HG03354 (cell line): ENCODE measurements around the gene EHD1.

ENCODE experiments used
- ATAC-seq: cut with Tn5 transposase; IDR thresholded peaks from one replicate; pipeline ENCODE4 v1.9.1; 2021; ENCODE audit warnings: mild to moderate bottlenecking; ENCODE audit not compliant: unreplicated experiment, poor library complexity, severe bottlenecking

The EHD1 gene

DNA sequence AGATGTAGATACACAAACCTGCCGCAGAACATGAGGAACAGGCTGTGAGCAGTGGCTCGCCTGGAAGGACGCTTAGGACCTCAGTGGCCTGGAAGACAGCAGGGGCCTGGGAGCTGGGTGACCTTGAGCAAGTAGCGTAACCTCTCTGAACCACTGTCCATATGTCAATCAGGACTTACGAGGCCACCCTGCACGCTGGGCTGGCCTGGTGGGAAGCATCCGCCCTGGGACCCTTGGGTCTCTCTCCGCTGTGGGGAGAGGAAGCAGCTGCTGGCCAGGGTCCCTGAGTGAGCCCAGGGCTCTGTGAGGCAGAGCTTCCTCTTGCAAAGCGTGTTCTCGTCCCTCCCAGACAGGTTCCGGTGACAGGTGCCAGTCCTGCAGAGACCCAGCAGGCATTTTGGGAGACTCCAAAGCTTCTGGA lies 14.0 kb upstream of the EHD1 start:
- no peak for ATAC-seq

DNA sequence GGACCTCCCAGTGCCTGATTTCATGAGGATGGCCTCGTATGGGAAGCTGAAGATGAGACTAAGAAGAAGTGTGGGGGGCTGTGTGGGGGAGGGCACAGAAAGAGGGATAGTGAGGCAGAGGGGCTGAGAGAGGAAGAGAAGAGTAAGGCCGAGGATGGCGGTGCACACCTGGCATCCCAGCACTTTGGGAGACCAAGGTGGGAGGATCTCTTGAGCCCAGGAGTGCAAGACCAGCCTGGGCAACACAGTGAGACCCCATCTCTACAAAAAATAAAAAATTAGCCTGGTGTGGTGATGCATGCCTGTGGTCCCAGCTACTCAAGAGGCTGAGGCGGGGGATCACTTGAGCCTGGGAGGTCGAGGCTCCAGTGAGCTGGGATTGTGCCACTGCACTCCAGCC lies 13.5 kb upstream of the EHD1 start:
- ATAC-seq, result no peak

DNA sequence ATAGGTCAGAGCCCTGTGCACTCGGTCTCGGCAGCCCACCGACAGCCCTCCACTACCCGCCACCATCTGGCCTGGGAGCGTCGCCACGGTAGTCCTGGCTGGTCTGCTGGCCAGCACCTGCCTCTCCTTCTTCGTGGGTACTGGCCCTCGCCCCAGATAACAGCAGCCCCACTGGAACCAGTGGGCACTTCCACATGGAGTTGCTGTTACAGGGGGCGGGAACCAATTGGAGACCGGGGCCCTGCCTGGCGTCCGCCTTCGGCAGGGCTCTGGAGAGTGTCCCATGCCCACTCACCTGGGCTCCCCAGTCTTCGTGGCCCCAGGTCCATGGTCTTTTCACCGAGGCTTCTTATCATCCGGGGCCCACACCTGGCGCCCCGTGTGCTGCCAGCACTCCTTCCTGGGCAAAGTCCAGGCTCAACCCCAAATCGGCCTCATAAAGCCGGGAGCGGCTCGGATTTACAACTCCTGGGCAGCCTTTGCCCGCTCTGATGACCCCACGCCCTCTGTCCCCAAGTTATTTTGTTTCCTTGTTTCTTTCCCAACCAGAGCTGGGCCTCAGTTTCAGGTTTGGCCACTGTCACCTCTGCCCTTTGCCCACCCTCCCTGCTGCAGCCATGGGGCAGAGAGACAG lies 12.9 kb upstream of the EHD1 start:
- ATAC-seq, result no peak

DNA sequence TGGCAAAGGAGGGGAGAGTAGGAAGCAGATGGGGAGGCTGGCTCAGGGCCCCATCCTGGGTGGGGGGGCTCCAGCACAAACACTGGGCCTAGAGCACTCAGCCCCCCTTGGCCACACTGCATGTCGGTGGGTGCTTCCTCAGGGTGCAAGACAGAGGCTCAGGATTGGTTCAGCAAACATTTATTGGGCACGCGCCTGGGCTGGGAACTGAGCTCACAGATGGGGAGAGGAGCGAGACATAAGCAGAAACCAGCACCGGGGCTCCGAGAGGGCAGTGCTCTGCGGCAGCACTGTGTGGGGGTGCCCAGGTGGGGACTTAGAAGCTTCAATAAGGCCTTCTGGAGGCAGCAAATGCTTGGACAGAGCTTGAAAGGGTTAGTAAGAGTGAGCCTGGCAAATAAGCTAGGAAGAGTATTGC lies 12.1 kb upstream of the EHD1 start:
- ATAC-seq, result no peak

DNA sequence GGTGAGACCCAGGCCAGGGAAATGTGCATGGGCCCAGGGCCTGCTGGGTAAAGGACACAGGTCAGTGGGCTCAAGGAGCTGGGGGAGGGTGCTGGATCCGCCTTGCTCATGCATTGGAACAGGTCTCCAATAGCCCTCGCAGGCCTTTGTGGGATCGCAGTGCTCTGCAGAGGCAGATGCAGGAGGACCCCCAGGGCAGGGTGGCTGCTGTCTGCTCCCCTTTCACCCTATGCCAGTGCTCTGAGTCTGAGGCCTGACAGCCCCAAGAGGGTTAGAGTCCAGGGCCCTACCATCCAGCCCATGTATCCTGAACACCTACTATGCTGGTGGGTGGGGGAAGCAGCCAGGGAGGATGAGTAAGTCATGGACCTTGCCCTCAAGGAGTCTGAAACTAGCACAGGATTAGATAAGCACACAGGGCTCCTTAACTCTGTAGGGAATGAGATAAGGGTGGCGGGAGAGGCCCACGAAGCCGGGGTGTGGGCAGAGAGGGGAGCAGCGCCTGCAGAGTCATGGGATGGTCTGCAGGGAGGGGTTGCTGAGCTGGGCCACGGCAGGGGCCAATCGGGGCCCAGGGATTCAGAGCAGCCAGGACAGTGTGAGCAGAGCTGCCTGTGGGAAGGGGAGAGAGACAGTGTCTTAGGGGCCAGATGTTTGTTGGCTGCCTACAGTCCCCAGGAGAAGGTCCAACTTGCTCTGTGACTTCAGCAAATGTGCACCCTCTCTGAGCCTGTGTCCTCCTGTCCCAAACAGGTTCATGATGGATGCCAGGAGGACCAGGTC lies 10.5 kb upstream of the EHD1 start:
- no peak for ATAC-seq

DNA sequence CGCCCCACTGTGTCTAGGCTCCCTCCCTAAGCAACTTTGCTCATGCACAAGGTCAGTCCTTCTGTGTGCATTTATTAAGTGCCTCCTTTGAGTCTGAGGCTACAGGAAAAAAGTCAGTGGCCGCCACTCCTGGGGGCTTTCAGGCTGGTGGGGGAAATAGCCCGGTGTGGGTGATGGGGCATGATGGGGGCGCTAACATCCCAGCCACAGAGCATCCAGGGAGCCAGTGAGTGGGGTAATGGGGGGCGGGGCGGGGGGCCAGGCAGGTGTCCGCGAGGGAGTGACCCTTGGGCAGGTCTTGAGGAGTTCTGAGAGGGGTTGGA lies 9.9 kb upstream of the EHD1 start:
- ATAC-seq, result no peak

DNA sequence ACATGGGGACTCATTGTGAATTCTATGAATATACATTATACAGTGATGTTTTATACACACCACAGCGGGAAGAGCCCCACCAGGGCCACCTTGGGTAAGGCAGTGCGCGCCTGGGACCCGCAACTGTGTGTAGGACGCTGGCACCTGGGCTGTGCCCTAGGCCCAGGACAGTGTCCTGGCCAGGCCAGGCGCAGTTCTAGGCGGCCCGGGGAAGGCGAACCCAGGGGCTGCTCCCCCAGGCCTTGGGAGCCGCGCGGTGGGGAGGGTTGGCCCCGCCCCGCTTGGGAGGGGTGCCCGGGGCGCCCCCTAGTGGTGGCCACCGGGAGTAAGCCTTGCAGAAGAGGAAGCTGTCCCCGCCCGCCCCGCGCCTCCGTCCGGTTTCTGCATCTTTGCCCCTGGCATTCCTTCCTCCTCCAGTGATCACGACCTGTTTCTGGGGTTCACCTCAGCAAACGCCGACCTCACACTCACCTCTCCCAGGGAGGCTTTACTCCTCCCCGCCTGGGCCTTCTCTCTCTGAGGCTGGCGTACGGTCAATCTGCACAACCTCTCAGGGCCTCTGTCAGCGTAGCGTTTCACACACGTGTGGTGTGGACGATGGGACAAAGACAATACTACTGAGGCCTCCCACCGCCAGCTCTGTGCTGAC lies 9.5 kb upstream of the EHD1 start:
- peak; percentile 64 for ATAC-seq

DNA sequence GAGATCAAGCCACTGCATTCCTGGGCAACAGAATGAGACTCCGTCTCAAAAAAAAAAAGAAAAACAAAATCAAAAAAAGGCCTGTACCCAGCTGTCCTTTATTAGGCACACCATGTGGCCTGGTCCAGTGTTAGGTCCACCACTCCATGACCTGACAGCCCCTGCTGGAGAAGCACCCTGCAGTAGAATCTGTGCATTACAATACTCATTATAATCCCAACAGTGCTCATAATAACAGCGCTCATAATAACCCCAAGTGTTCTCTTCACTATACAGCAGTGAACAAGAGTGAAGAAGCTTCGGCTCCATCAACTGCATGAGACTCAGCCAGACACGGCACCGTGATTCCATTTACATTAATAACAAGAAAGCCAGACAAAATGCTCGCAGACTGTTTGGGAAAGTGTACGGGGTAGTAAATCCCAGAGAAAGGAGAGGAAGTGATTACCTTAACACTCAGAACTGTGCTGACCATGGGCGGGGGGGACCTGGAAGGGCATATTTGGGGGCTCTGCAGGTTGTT lies 8.9 kb upstream of the EHD1 start:
- no peak for ATAC-seq

DNA sequence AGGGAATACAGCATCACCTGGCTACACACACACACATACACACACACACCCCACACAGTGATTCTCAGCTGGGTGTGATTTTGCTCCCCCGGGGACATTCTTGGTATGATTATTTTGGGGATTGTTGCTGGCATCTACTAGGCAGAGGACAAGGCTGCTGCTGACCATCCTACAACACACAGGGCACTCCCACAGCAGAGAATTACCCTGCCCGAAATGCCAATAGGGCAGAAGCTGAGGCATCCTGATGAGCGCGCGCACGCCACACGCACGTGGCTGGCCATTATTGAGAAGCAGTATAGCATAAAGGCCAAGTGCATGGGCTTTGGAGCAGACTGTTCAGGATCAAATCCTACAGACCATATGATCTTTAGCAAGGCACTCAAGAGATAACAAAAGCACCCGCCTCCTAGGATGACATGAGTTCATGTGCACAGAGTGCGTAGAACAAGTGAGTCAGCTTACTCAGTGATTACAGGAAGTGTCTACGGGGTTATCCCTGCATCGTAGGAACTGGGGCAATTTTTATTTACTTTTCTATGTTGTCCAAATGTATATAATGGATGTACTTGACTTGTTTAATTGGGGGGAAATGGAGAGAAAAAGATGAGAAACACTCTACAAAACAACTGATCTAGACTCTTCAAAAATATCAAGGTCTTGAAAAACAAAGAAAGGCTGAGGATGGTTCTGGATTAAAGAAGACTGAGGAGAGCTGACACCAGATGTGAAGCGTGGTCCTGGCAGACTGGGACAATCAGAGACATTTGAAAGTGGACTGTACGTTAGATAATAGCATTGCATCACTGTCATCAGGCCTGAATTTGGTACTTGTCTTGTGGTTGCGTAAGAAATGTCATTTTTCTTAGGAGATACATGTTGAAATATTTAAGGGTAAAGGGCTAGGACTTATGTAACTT lies 7.2 kb upstream of the EHD1 start:
- ATAC-seq, result no peak

DNA sequence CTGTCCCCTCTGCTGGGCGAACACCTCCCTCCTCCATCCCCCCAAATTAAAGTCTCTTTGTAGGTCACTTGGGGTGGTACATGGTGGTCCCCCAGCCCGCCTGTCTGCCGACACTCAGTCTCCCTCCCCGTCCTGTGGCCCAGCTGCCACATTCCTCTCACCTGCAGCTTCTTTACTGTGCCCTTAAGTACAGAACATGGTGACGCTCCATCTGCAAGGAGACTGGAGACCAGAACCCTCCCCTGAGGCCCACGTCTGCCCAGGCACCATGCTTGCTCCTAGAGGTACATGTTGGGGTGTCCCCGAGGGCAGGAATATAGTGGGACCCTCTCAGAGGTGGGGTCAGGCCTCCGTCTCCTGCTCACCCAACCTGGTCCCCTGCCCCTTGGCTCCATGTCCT lies 5.6 kb upstream of the EHD1 start:
- ATAC-seq, result no peak

DNA sequence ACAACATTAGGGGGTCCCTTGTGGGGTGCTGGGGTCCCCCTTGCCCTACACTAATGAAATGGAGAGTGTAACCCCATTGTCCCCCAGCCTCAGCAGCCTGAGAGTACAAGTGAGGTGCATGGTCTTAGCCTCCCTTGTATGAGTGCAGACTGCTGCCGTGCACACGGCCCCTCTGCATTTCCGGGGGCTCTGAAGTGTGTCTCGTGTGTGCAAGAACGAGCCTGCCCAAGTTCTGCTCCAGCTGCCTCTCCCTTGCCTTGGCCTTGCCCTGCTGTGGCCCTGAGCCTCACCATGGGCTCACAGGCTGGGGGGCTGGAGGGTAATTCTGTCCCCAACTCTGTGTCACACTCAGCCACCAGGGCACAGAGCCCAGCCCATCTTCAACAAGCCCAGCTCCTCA lies 5.2 kb upstream of the EHD1 start:
- ATAC-seq, result no peak

DNA sequence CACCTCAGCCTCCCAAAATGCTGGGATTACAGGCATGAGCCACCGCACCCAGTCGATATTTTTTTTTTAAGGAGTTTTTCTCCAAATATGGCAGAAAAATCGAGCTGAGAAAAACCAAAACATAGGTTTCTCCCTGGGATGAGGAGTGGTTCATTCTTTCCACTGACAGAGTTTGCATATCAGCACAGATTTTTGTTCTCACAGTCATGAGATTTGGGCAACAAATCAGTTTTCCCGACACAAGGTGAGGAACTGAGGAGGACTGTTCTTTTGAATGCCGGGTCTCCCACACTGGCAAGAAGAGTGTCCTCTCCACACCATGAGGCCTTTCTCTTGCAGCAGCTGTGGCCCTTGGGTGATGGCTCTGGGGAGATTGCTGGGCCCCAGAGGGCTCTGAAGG lies 3.8 kb upstream of the EHD1 start:
- no peak for ATAC-seq

DNA sequence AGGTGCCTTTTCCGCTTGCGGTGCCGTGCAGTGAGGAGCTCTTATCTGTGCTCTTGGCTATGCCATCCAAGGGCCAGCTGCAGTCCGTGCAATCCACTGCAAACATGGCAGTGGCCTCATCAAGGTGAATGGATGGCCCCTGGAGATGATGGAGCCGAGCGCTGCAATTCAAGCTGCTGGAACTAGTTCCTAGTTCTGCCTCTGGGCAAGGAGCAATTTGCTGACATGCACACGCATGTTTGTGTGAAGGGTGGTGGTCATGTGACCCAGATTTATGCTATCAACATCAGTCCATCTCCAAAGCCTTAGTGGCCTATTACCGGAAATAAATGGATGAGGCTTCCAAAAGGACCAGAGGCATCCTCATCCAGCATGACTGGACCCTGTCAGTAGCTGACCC lies 3.1 kb upstream of the EHD1 start:
- ATAC-seq, result no peak

DNA sequence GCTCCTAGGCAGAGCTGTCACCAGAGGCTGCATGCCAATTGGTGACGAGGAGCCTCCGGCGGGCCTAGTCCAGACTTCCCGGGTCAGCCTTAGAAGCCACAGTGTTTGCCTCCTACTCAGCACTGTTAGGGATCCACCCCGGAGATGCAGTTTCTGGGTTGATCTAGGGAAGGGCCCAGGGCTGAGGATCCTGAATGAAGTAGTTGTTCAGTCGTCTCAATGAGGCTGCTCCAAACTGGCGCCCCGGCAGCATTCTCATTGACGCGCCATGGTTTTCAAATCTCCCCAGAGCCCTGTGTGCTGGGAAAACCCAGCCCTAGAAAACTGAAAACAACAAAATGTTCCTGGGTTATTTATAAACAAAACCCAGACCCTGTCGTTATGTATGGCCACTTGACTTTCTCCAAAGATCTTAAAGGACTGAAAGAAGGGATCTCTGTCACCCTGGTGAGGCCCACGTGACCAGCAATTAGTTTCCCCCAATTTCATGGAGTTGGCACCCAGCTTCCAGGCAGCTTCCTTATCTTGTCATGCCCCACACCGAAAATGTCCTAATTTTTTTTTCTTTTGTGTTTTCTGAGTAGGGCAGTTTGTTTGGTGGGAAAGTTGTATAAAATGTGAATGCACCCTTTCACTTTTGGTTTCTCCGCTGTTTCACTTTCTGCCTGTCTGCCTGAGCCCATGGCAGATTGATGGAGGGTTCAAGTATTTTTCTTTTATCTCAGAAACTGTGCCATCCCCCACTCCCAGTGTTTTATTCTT lies 2.0 kb upstream of the EHD1 start:
- ATAC-seq, result no peak

DNA sequence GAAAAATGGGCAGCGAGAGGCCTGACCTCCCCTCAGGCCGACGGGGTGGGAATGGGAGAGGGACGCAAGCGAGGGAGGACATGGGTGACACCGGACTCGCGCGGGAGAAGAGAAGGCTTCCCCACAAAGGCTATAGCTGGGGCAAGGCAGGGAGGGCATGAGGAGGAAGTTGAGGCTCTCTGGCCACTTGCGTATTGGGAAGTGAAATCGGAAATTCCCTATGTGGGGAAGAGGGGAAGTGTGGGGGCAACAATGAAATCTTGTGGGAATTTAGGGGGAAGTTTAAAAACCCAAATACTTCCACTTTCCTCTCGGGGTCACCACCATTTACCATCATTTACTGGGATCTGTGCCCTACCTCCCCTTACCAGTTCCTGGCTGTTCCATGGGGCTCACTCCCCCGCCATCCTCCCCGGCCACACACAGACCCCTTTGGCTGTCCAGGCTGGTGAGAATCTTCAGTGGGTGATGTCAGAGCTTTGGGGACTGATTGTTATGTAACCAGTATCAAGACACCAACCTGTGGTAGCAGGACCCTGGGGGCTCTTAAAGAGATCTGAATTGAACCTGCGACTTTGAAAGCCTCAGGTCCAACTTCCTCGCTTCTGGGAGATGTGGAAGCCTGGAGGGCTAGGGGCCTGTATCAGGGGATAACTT lies 951 bp upstream of the EHD1 start:
- ATAC-seq, result no peak

DNA sequence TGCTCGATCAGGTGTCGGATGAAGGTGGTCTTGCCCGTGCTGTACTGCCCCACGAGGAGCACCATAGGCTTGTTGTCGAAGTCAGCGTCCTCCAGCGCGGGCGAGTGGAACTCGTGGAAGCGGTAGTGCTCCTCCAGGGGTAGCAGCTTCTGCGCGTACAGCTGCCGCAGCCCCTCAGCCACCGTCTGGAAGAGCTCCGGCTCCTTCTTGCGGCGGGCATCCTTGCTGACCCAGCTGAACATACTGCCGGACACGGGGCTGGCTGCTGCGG lies 263 bp downstream of the EHD1 start:
- ATAC-seq, result no peak

DNA sequence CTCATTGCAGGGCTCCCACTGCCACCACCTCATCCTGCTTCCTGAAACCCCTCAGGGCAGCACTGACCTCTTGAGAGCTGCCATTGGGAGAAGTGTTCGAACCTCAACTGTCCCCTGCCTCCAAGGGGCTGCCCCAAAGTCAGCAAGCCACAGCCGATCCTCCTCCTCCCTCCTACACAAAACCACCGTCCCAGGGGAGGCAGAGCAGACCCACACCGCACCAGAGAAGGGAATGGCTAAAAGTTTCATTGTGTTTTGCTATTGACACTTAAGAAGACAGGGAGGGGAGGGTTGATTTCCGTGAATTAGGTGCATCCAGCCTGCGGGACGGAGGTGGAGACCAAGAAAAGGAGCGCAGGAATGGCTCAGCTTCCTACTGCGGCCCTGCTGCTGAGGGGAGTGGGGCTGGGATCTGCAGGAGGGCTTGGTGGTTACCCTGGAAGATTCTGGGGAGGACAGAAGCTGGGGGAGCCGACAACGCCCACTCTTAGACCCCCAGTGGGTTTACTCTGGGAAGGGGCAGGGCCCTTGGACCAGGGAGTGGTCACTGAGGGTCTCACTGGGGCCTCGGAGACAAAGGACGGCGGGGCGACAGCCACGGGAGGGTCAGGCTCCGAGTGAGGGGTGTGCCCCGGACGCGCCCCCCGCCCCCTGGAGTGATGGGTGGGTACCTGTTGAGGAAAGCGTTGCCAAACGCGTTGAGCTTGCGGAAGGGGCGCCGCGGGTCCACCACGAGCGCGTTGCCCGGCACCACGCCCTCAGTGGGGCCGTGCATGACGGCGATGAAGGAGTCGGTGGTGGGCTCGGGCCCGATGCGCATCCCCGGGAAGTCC lies 815 bp downstream of the EHD1 start:
- peak; percentile 11 for ATAC-seq

DNA sequence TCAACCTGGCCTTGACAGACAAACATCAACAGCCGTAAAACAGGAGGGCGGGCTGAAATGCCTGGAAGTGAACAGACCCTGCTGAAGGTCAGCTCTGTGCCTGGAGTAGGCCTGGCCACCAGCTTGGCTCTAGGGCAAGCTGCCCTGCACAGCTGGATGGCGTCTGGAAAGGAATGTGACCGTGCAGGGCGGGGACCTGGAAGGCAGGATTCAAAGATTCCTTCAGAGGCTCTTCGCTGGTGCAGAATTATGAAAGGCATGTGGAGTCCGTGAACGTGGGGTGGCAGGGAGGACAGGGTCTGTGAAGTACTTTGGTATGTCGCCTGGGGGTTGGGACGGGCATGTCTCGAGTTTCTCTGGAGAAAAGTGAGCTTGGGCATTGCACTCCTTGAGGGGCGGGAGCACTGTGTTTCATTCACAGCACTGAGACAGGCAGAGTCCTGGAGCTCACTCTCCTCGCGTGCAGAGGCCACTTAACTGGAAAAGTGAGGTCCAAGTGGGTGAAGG lies 1.5 kb downstream of the EHD1 start:
- no peak for ATAC-seq
